ENCODE measurements around the gene ABTB1.
A peak's percentile ranks its signal among the peaks of the same experiment; 100 is the strongest.
"Not testable (repeated sequence)": the region's sequence is repeated elsewhere in the genome, so short reads cannot be mapped to it uniquely, and the experiment has no call there.

Gene ABTB1

DNA sequence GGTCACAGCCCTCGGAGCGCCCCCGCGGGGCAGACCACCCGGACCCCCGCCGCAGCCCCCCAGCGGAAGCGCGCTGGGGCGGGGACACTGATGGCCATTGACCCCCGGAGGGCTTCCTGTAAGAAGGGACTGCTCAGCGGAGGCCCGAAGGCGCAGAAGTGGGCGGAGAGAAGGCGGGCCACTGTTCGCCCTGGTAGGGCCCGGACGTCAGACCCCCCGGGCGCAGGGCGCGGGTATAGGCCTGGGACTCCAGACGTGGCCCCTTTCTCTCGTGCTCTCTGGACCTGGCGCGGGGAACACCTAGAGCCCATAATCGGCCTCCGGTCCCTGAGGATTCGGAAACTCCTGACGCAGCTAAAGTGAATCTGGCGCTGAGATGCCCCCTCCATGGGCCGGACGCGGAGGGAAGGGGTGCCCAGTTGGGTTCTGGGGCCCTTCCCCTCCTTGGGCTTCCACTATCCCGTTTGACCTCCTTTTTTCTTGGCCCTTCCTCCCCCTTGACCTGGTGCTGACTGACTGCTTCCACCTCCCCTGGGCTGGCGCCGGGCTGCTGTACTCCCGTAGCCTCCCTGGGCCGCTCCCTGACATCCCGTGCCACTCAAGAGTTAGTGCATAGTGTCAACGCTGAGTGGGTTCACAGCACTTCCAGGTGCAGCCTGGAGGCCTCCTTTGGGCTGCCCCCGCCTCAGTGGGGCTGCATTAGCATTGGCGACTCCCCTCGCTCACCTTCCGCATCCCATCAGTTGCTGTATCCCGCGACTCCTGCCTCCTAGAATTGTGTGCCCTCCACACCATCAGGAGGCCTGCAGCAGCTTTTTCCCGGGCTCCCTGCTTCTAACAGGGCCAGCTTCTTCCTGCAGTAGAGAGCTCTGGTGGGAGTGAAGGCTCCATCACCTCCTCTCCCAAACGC, 694 bp downstream of the ABTB1 start:
- peak; percentile 32 for DNase-seq

GRCh38 chr3:127674101-127674721, 1.5 kb downstream of the ABTB1 start:
- DNase-seq, result no peak

DNA sequence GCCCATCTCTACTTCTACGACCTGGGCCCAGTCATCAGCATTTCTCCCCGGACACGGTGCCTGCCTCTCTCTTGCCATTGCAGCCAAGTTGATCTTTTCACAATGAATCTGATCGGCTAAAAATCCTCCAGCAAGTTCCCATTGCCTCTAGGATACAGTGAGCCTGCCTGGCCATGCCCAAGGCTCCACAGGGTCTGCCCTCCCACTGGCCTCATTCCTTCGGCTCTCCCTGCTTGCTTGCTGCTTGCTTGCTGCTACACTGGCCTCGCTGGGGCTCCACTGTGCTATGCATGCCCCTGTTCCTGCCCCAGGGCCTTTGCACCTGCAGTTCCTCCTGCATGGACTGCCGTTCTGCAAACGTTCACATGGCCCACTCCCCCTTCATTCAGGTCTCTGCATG, 2.0 kb downstream of the ABTB1 start:
- DNase-seq, result no peak

GRCh38 chr3:127675651-127676391, 3.1 kb downstream of the ABTB1 start:
- no peak for DNase-seq

DNA sequence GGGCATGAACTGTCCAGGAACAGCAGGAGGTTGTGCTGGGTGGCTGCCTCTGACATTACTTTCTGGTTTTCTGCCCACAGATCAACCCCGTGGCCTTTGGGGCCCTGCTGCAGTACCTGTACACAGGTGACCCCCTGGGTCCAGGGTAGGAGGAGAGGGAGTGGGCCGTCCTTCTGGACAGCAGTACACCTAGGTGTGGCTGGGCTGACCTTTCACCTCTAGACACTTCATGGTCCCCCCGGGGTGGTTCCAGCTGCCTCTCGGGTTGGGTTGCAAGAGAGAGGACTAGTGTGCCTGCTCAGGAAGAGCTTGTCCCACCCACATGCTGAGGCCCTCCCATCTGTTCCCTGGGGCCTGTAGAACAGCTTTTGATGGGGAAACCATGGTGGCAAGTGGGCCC, 3.7 kb downstream of the ABTB1 start:
- no peak for DNase-seq

- DNase-seq, result no peak
Observed at GRCh38 chr3:127676921-127677351, 4.2 kb downstream of the ABTB1 start.

- DNase-seq, result no peak
Observed at GRCh38 chr3:127677541-127678314, 5.0 kb downstream of the ABTB1 start.

GRCh38 chr3:127678315-127678599, 5.5 kb downstream of the ABTB1 start:
- no peak for DNase-seq

GRCh38 chr3:127678611-127679533, 6.1 kb downstream of the ABTB1 start:
- no peak for DNase-seq

GRCh38 chr3:127679534-127680145, 6.9 kb downstream of the ABTB1 start:
- DNase-seq, result no peak

DNA sequence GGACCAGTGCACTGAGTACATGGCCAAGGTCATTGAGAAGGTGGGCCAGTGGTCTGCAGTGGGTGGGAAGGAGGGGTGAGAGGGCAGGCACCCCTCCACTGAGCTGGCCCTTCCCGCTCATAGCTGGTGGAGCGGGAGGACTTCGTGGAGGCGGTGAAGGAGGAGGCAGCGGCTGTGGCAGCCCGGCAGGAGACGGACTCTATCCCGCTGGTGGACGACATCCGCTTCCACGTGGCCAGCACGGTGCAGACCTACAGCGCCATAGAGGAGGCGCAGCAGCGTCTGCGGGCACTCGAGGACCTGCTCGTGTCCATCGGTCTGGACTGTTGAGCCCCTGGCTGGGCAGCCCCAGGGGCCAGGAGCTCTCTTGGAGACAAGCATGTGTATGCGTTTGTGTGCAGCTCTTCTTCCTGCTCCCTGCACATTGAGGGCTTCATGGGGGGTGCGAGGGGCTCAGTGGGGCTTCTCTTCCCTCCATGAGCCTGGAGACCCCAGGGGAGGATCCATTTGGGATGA, 7.5 kb downstream of the ABTB1 start:
- no peak for DNase-seq

DNA sequence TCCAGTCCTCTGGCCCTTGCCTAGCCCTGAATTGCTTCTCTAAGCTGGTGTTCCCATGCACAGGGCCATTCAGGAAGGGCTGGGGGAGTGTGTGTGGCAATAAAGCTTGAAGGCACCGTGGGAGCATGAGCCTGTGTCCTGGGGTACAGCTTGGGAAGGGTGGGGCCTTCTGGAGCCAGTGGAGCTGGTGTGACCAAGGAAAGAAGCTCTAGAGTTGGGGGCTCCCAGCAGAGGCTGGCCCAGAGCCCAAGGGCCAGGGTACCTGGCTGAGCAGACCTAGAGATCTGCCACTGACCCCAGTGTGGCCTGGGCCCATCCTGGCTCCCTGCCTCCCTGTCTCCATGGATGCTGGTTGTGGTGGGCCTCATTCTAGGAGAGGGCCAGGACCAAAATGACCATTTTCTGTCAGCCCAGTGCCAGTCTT, 8.1 kb downstream of the ABTB1 start:
- no peak for DNase-seq

DNA sequence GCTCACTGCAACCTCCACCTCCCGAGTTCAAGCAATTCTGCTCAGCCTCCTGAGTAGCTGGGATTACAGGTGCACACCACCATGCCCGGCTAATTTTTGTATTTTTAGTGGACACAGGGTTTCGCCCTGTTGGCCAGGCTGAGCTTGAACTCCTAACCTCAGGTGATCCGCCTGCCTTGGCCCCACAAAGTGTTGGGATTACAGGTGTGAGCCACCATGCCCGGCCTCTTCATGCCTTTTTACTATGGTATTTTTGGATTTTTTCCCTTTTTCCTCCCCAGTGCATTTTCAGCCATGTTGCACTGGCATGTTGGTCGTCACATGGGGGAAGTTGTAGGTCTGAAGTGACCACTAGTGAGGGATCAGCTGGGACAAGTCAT, 9.4 kb downstream of the ABTB1 start:
- not testable (repeated sequence) for DNase-seq

GRCh38 chr3:127682561-127682960, 9.8 kb downstream of the ABTB1 start:
- no peak for DNase-seq

GRCh38 chr3:127684871-127685707, 12.3 kb downstream of the ABTB1 start:
- no peak for DNase-seq

GRCh38 chr3:127685708-127686511, 13.2 kb downstream of the ABTB1 start:
- DNase-seq, result peak; percentile 55

DNA sequence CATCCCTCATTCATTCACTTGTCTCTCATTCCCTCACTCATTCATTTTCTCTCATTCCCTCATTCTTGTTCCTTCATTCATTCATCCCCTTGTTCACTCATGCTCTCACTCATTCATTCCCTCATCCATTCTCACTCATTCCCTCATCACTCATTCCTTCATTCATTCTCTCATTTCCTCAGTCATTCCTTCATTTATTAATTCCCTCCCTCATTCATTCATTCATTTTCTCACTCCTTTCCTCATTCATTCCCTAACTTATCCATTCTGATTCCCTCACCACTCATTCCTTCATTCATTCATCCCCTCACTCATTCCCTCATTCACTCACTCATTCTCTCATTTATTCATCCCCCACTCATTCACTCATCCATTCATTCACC, 13.8 kb downstream of the ABTB1 start:
- no peak for DNase-seq

- no peak for DNase-seq
Observed at GRCh38 chr3:127687228-127687737, 14.5 kb downstream of the ABTB1 start.

DNA sequence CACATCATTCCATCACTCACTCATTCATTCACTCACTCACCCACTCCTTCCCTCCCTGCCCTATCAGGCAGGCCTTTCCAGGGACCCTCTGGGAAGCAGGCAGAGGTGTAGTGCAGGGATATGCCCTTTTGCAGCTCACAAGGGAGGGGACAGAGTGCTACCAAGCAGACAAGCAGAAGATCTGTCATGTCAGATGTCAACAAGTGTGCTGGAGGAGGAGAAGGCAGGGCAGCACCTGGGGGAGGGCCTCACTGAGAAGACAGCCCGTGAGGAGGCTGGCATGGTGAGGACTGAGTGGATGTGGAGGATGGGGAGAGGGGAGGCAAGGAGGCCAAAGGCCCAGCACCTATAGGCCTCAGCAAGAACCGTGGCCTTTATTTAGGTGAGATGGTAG, 15.3 kb downstream of the ABTB1 start:
- no peak for DNase-seq
